B cell (primary cell): ENCODE results near the gene CLDN8.

Experiments used
- CTCF ChIP-seq: fragments of 200-600 bp; IDR thresholded peaks from one replicate; pipeline ENCODE4 v1.8.0; 2022; ENCODE audit warnings: antibody characterized with exemption, mild to moderate bottlenecking
- EZH2 ChIP-seq: IDR thresholded peaks from 2 replicates; pipeline ENCODE4 v1.6.1; 2012; ENCODE audit warnings: borderline replicate concordance, low read depth, mild to moderate bottlenecking, moderate library complexity, low read length; ENCODE audit not compliant: insufficient read depth, poor library complexity, severe bottlenecking

GRCh38 chr21:30206551-30207251, 9.2 kb downstream of the CLDN8 start:
- no peak for TF ChIP-seq CTCF
- TF ChIP-seq EZH2, result no peak
